Bronchial epithelial cell (primary cell): ENCODE data around the gene PSMG3. TPM values are rescaled to one million over a fixed set of nuclear protein-coding genes. Genes with fewer than 3 reads are reported as not detected.

ENCODE experiments used
- DNase-seq: peaks from one replicate; pipeline ENCODE4 v3.0.0-alpha.2; 2010; ENCODE audit warnings: low read depth
- FAIRE-seq: peaks from 2 replicates; lab custom pipeline; 2011; peaks lifted over from hg19 to GRCh38; lab: Jason Lieb, UNC
- H3K27me3 ChIP-seq: 2 replicates; pipeline ENCODE4 v1.5.1; 2011; ENCODE audit warnings: low read length; ENCODE audit not compliant: control insufficient read depth, insufficient read depth
- H3K36me3 ChIP-seq: 2 replicates; pipeline ENCODE4 v1.5.1; 2011; ENCODE audit warnings: low read length; ENCODE audit not compliant: control insufficient read depth, insufficient read depth
- H3K4me3 ChIP-seq: 2 replicates; pipeline ENCODE4 v1.5.1; 2011; ENCODE audit warnings: mild to moderate bottlenecking, low read depth, low read length, control low read depth
- total RNA-seq: library from RNA; depleted of rRNA; stranded (reverse); fragments of >200 nt; gene quantifications from 2 replicates; pipeline ENCODE4 v1.2.1, GENCODE V29; 2014
- TF ChIP-seq, protein P1 (sequence below): IDR thresholded peaks from 2 replicates; pipeline ENCODE4 v1.5.1; 2011; ENCODE audit warnings: mild to moderate bottlenecking, moderate library complexity, low read length, control low read depth, inconsistent platforms; ENCODE audit not compliant: insufficient read depth, severe bottlenecking

PSMG3 gene
- total RNA-seq, 1 donor from 2014 or later: 50.8 TPM

DNA sequence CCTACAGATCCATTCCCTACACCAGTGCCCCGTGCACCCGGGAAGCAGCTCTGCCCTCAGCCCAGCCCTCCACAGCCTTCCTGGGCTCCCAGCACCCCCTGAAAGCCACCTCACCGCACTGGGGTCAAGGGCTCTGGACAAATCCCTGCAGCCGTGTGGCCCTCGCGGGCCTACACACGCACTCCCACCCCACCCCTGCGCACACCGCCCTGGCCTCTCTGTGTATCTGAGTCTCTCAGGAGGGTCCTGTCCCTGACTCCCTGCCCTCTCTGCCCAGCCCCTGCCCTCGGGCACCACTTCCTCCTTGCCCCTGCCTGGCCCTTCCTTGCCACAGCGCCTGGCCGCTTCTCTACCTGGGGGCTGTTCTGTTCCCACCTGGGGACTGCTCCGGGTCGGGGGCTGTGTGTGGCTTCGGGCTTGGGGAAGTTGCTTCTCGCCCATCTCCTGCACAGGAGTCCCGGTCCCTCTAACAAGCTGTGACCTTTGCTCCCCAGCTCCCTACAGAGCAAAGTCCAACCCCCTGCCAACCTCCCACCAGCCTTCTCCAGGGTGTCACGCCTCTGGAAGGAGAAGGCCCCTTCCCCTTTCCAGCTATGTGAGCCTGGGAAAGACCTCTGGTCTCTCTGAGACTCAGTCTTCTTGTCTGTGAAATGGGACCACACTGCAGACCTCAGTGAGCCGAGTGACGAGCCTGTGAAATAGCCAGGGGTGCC is 15.3 kb downstream of the PSMG3 start:
- DNase-seq (no peak), FAIRE-seq (no peak)
- TF ChIP-seq, protein P1, sequence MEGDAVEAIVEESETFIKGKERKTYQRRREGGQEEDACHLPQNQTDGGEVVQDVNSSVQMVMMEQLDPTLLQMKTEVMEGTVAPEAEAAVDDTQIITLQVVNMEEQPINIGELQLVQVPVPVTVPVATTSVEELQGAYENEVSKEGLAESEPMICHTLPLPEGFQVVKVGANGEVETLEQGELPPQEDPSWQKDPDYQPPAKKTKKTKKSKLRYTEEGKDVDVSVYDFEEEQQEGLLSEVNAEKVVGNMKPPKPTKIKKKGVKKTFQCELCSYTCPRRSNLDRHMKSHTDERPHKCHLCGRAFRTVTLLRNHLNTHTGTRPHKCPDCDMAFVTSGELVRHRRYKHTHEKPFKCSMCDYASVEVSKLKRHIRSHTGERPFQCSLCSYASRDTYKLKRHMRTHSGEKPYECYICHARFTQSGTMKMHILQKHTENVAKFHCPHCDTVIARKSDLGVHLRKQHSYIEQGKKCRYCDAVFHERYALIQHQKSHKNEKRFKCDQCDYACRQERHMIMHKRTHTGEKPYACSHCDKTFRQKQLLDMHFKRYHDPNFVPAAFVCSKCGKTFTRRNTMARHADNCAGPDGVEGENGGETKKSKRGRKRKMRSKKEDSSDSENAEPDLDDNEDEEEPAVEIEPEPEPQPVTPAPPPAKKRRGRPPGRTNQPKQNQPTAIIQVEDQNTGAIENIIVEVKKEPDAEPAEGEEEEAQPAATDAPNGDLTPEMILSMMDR: no peak
- H3K36me3 ChIP-seq: peaks cover 3% of the 10 kb centered on the region
- H3K4me3 ChIP-seq: no peak overlapping the region
- H3K27me3 ChIP-seq: no peaks in the 10 kb centered on the region

DNA sequence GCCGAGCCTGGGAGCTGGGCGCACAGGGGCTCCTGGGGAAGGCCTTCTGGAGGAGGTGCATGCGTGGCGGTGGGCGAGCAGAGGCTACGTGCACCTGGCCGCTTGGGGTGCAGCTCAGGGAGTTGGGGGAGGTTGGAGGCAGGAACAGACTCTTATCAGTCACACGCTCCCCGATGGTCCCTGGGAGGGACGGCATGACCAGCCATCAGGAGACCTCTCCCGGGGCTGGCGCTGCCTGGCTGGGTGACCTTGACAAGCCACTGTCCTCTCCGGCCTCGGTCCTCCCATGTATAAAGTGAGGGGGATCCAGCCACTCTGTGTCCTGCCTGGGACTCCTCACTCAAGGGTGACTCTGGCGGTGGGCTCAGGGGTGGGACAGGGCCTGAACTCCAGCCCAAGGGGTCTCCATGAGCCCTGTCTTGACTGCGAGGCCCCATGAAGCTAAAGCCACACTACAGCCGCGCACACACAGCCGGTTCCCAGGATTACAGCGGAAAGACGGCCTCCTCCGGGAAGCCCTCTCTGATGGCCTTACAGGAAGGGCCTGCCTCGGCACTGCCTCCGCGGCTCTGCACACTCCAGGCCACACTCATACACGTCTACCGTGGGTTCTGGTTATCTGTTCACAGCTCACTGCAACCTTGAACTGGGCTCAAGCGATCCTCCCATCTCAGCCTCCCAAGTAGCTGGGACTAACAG is 16.2 kb downstream of the PSMG3 start:
- no peak for FAIRE-seq
- DNase-seq: no peak
- Histone ChIP-seq H3K27me3 (no peaks in the 10 kb centered on the region), H3K36me3 (peaks cover 7% of the 10 kb centered on the region), H3K4me3 (no peak overlapping the region)
- TF ChIP-seq, protein P1: no peak

DNA sequence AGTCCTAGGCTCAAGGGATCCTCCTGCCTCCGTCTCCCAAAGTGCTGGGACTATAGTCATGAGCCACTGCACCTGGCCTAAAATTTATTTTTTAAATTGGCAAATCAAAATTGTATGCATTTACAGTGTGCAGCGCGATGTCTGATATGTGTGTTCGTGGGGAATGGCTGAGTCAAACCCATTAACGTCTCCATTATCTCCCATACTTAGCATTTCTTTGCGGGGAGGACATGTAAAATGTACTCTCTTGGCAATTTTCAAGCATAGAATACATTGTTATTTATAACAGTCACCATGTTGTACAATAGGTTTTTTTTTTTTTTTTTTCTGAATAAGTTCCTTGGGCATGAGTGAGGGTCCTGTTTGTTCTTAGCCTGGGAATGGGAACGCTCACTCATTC is 17.6 kb downstream of the PSMG3 start:
- FAIRE-seq (no peak), DNase-seq (no peak)
- no peak overlapping the region for H3K4me3 ChIP-seq
- TF ChIP-seq, protein P1: no peak
- H3K27me3 ChIP-seq: no peaks in the 10 kb centered on the region
- peaks cover 7% of the 10 kb centered on the region for H3K36me3 ChIP-seq

DNA sequence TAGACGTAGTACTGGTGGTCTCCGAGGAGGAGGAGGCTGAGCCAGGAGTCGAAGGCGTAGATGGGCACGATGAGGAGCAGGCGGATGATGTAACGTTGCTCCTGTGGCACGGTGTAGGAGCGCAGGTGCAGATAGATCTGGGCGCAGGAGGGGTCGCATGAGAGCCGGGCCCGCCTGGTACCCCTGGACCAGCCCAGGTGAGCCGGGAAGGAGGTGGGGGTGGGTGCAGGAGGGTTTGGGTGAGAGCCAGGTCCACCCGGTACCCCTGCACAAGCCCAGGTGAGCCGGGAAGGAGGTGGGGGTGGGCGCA is 19.0 kb downstream of the PSMG3 start:
- FAIRE-seq: no peak

DNA sequence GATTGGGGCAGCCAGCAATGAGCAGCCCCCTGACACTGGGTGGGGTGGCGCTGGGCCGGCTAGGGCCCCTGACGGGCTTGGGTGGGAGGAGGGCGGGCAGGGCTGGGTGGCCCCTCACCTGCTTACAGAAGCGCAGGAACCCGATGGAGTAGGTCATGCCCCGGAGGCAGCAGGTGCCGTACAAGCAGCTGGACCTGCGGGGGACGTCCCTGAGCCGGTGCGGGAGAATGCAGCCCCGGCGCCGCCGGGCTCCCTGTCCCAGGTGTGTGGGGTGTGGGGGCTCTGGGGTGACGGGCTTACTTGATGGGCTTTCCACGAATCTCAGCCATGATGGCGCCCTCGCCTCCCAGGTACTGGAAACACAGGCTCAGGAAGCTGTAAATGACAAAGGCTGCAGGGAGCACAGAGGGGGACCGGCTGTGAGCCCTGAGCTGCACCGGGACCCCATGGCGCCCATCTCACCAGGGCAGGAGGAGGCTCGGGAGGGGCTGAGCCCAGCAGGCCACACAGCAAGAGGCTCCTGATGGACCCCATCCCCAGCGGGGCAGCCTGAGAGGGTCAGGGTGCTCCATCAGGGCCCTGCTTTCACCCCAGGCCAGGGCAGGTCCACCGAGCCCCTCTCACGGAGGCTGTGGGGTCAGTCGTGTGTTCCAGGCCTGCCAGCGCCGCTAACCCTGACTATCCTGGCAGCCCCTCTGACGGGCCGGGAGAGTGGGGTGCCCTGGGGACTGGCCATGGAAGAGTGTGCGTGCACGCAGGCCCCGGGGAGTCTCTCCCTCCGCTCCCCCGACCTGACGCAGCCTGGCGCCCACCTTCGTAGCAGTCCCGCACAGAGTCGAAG is 19.6 kb downstream of the PSMG3 start:
- no peaks in the 10 kb centered on the region for H3K27me3 ChIP-seq
- no peak overlapping the region for H3K4me3 ChIP-seq
- peaks cover 8% of the 10 kb centered on the region for H3K36me3 ChIP-seq
- DNase-seq: no peak
- FAIRE-seq: no peak
- TF ChIP-seq, protein P1: no peak

More for the DNA sequence above, 19.0 kb downstream of the PSMG3 start:
- Histone ChIP-seq H3K4me3 (no peak overlapping the region), H3K36me3 (peaks cover 8% of the 10 kb centered on the region), H3K27me3 (no peaks in the 10 kb centered on the region)
- no peak for DNase-seq
- TF ChIP-seq, protein P1: no peak
